ENCODE data around the gene PDCD1. TPM values are rescaled to one million over a fixed set of nuclear protein-coding genes. Genes with fewer than 3 reads are reported as not detected.

The PDCD1 gene
- polyA plus RNA-seq, 1 donor = 0.31 TPM

DNA sequence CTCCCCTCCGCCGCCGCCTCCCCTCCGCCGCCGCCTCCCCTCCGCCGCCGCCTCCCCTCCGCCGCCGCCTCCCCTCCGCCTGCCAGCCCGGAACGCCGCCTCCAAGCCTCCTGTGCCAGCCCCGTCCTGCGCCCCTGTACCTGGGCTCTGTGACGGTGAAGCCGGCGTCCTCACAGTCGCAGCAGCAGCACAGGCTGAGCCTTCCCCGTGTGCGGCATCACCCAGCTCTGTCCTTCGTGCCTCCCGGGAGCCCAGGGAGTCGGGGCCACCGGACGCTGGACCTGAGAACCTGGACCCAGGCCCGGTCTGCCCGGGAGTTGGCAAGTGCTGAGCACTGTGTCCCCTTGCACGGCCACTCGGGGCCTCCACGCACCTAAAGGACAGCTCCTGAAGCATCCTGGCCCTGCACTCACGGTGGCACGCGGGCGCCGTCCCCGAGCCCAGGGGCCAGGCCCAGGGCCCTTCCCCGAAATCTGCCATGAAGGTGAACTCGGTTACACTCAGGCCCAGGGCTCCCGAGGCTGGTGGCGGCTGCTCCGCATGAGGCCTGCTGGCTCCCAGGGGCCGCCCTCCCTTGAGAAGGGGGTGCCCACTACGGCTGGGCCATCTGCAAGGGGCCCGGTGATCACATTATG is 43.8 kb upstream of the PDCD1 start:
- H3K9me3 ChIP-seq (ENCODE audit: control insufficient read depth, low read depth, low read length) = peaks cover 6% of the 10 kb centered on the region
- no peak overlapping the region for H3K27ac ChIP-seq (ENCODE audit: low read length)
- DNase-seq = no peak
- H3K27me3 ChIP-seq (ENCODE audit: control insufficient read depth, insufficient read depth, low read length) = peaks cover 12% of the 10 kb centered on the region
- no peak overlapping the region for H3K4me3 ChIP-seq (ENCODE audit: low read length)
- H3K36me3 ChIP-seq (ENCODE audit: control insufficient read depth, insufficient read depth, low read length) = no peaks in the 10 kb centered on the region
- WGBS (ENCODE audit: insufficient coverage, low lambda C conversion rate) = no CpG with 5 or more reads among the region's 48 CpGs
- H3K4me1 ChIP-seq (ENCODE audit: control insufficient read depth, insufficient read depth, low read length) = no peaks in the 10 kb centered on the region

DNA sequence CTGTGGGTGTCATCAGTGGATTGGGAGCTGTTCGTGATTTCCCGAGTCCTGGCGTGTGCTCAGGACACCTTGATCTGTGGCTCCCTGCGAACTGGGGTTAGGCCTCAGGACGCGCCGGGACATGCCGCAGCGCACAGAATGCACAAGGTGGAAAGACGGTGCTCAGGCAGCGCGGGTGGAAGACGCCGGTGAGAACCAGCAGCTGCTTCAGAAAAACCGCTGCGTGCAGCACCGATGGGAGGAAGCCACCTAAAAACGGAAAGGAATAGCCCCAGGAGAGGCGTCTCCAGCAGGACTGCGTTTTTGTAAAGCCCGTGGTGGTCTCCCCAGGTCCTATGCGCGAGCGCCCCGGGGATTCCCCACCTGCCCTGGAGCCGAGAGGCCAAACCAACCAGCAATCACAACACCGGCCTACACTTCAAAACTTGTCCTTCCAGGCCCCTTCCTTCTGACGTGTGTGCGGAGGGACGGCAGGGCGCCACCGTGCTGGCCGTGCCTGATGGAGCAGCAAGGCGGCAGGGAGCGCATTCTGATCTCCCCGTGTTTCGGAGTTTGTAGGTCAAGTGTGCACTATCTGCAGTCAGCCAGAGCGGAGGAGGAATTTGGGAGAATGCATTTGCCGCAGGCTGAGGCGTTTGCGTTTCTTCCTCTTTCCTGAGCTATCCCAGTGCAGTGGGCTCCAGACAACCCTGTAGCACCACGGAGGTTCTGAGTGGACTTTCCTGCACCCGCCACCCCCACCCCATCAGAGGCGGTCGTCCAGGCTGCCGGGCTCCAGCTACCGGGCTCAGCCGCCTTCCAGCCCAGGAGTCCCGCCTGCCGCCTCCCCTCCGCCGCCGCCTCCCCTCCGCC is 43.0 kb upstream of the PDCD1 start:
- H3K4me3 ChIP-seq (ENCODE audit: low read length) = peak overlapping the region; percentile 21
- no peak overlapping the region for H3K27ac ChIP-seq (ENCODE audit: low read length)
- WGBS (ENCODE audit: insufficient coverage, low lambda C conversion rate) = no CpG with 5 or more reads among the region's 54 CpGs

GRCh38 chr2:241901018-241901380 is 42.3 kb upstream of the PDCD1 start:
- peaks cover 12% of the 10 kb centered on the region for H3K27me3 ChIP-seq (ENCODE audit: control insufficient read depth, insufficient read depth, low read length)
- WGBS (ENCODE audit: insufficient coverage, low lambda C conversion rate) = 100% methylated on average over 2 of the region's 21 CpGs
- no peak overlapping the region for H3K4me3 ChIP-seq (ENCODE audit: low read length)
- H3K27ac ChIP-seq (ENCODE audit: low read length) = no peak overlapping the region
- no peak for DNase-seq
- H3K36me3 ChIP-seq (ENCODE audit: control insufficient read depth, insufficient read depth, low read length) = no peaks in the 10 kb centered on the region
- no peaks in the 10 kb centered on the region for H3K4me1 ChIP-seq (ENCODE audit: control insufficient read depth, insufficient read depth, low read length)
- H3K9me3 ChIP-seq (ENCODE audit: control insufficient read depth, low read depth, low read length) = peaks cover 6% of the 10 kb centered on the region

More for the DNA sequence above, 43.0 kb upstream of the PDCD1 start:
- no peaks in the 10 kb centered on the region for H3K36me3 ChIP-seq (ENCODE audit: control insufficient read depth, insufficient read depth, low read length)
- peaks cover 12% of the 10 kb centered on the region for H3K27me3 ChIP-seq (ENCODE audit: control insufficient read depth, insufficient read depth, low read length)
- H3K4me1 ChIP-seq (ENCODE audit: control insufficient read depth, insufficient read depth, low read length) = no peaks in the 10 kb centered on the region
- DNase-seq = peak in 1 of 2 donors; percentile 48
- peaks cover 6% of the 10 kb centered on the region for H3K9me3 ChIP-seq (ENCODE audit: control insufficient read depth, low read depth, low read length)

DNA sequence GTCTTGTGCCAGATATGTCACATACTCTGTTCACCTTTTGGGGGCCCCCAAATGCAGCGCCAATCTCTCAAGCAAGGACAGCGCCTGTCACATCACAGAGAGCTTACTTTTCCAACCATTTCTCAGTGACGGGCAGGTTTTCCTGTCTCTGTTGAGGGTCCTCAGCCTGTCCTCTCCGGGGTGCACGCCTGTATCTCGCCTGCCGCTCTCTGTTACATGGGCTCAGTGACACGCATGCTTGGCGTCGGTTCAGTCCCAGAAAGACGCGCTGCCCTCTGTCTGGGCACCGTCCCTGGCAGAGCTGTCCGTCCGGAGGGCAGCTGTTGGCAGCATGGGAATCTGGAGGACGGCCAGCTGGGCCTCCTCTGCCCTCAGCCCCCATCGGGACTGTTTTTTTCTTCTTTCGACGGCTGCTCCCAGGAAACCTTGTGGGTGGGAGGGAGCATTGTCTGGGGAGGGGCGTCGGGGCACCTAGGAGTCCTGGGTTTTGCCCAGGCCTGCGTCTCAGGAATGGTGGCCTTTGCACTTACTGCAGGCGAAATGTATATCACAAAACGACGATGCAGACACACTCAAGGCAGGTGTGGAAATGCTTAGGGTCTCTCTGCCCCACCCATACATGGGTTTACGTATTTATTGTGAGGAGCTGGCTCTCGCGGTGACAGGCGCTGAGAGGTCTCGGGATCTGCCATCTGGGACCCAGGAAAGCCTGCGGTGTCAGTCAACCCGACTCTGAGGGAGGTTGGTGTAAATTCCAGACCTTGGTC is 41.7 kb upstream of the PDCD1 start:
- H3K9me3 ChIP-seq (ENCODE audit: control insufficient read depth, low read depth, low read length) = peaks cover 6% of the 10 kb centered on the region
- H3K4me1 ChIP-seq (ENCODE audit: control insufficient read depth, insufficient read depth, low read length) = no peaks in the 10 kb centered on the region
- H3K36me3 ChIP-seq (ENCODE audit: control insufficient read depth, insufficient read depth, low read length) = no peaks in the 10 kb centered on the region
- DNase-seq = no peak
- no peak overlapping the region for H3K4me3 ChIP-seq (ENCODE audit: low read length)
- WGBS (ENCODE audit: insufficient coverage, low lambda C conversion rate) = no CpG with 5 or more reads among the region's 32 CpGs
- no peak overlapping the region for H3K27ac ChIP-seq (ENCODE audit: low read length)
- peaks cover 12% of the 10 kb centered on the region for H3K27me3 ChIP-seq (ENCODE audit: control insufficient read depth, insufficient read depth, low read length)

- Histone ChIP-seq H3K9me3 (ENCODE audit: control insufficient read depth, low read depth, low read length) (peaks cover 4% of the 10 kb centered on the region), H3K4me3 (ENCODE audit: low read length) (no peak overlapping the region), H3K27me3 (ENCODE audit: control insufficient read depth, insufficient read depth, low read length) (peaks cover 12% of the 10 kb centered on the region), H3K4me1 (ENCODE audit: control insufficient read depth, insufficient read depth, low read length) (no peaks in the 10 kb centered on the region), H3K36me3 (ENCODE audit: control insufficient read depth, insufficient read depth, low read length) (no peaks in the 10 kb centered on the region), H3K27ac (ENCODE audit: low read length) (no peak overlapping the region)
- WGBS (ENCODE audit: insufficient coverage, low lambda C conversion rate) = no CpG with 5 or more reads among the region's 30 CpGs
- DNase-seq = no peak
Observed at GRCh38 chr2:241898463-241899270, 40.0 kb upstream of the PDCD1 start.

DNA sequence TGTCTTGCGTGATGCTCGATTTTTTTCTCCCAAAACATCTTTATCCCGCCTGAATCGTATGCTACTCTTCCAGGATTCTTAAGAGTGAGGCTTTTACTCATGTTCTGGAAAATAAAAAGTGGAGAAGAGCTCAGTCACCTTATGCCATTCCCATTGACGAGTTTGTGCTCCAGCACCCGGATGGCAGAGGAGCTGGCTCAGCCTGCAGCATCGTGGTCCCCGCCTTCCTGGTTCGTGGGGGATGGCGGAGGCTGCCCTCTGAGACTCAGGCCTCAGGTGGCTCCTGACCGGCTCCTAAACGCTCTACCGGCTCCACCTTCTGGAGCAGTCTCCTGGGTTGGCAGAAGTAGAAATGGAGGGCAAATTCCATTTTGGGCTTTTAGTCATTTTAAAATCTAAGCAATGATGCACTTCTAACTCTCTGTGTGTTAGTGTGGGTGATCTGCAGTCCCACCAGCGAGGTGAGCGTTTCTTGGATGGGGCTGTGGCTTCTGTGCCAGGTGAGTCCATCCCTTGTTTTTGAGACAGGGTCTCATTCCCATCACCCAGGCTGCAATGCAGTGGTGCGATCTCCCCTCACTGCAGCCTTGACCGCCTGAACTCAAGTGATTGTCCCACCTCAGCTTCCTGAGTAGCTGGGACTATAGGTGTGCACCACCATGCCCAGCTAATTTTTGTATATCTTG is 38.7 kb upstream of the PDCD1 start:
- Histone ChIP-seq H3K9me3 (ENCODE audit: control insufficient read depth, low read depth, low read length) (peaks cover under 1% of the 10 kb centered on the region), H3K36me3 (ENCODE audit: control insufficient read depth, insufficient read depth, low read length) (no peaks in the 10 kb centered on the region), H3K27ac (ENCODE audit: low read length) (no peak overlapping the region), H3K4me1 (ENCODE audit: control insufficient read depth, insufficient read depth, low read length) (no peaks in the 10 kb centered on the region), H3K4me3 (ENCODE audit: low read length) (no peak overlapping the region), H3K27me3 (ENCODE audit: control insufficient read depth, insufficient read depth, low read length) (peaks cover 7% of the 10 kb centered on the region)
- WGBS (ENCODE audit: insufficient coverage, low lambda C conversion rate) = 40% methylated on average over 1 of the region's 17 CpGs
- no peak for DNase-seq

DNA sequence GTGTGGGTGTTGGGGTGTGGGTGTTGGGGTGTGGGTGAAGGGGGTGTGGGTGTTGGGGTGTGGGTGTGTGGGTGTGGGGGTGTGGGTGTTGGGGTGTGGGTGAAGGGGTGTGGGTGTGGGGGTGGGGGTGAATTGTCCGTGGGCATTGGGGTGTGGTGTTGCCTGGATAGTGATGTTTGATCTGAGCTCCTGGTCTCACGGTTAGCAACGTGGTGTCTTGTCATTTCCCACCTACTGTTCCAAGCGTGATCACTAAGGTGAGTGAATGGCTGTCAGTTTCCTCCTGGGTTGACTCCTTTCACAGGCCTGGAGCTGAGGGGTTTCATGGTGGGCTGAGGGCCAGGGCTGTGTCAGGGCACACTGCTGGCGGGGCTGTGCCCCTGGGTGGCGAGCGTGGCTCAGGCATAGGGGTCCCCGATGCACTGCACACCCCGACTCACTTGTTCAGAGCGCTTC is 38.1 kb upstream of the PDCD1 start:
- no peak overlapping the region for H3K27ac ChIP-seq (ENCODE audit: low read length)
- peaks cover 4% of the 10 kb centered on the region for H3K27me3 ChIP-seq (ENCODE audit: control insufficient read depth, insufficient read depth, low read length)
- H3K36me3 ChIP-seq (ENCODE audit: control insufficient read depth, insufficient read depth, low read length) = no peaks in the 10 kb centered on the region
- DNase-seq = no peak
- H3K9me3 ChIP-seq (ENCODE audit: control insufficient read depth, low read depth, low read length) = no peaks in the 10 kb centered on the region
- H3K4me1 ChIP-seq (ENCODE audit: control insufficient read depth, insufficient read depth, low read length) = no peaks in the 10 kb centered on the region
- no peak overlapping the region for H3K4me3 ChIP-seq (ENCODE audit: low read length)
- WGBS (ENCODE audit: insufficient coverage, low lambda C conversion rate) = no CpG with 5 or more reads among the region's 10 CpGs

DNA sequence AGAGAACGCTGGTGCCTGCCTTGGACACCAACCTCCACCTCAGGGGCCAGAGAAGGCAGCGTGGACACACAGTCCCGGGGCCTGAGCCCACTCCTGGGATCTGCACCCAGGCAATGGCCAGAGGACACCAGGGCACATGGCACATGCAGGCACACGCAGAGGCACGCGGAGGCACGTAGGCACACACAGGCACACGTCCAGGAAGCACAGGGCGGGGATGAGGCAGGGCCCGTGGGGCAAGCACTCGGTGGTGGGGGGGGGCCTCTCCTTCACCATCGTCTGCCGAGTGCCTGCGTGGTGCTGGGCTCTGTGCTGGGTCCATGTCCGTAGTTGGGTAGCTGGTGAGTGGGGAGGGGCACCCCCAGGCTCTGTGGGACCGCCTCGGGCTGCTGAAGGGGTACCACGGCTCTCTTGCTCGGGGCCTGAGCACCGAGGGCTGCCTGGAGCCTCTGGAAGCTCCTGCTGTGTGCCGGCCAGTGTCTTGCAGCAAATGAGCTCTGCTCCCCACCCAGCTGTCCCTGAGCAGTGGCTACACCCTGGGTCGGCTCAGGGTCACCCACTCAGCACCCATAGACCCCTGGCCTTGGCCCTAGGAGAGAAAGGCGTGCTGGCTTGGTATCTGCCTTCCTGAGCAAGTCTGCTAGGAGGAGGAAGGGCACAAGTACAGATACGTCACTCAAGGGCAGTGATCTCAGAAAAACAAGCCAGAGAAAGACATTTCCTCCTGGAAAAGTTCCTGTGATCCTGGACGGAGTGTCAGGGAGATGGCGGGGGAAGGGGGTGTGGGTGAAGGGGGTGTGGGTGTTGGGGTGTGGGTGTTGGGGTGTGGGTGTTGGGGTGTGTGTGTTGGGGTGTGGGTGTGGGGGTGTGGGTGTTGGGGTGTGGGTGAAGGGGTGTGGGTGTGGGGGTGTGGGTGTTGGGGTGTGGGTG is 37.3 kb upstream of the PDCD1 start:
- H3K27me3 ChIP-seq (ENCODE audit: control insufficient read depth, insufficient read depth, low read length) = no peaks in the 10 kb centered on the region
- H3K9me3 ChIP-seq (ENCODE audit: control insufficient read depth, low read depth, low read length) = no peaks in the 10 kb centered on the region
- no CpG with 5 or more reads among the region's 26 CpGs for WGBS (ENCODE audit: insufficient coverage, low lambda C conversion rate)
- peak in 1 of 2 donors; percentile 41 for DNase-seq
- H3K4me1 ChIP-seq (ENCODE audit: control insufficient read depth, insufficient read depth, low read length) = no peaks in the 10 kb centered on the region
- H3K4me3 ChIP-seq (ENCODE audit: low read length) = no peak overlapping the region
- no peaks in the 10 kb centered on the region for H3K36me3 ChIP-seq (ENCODE audit: control insufficient read depth, insufficient read depth, low read length)
- no peak overlapping the region for H3K27ac ChIP-seq (ENCODE audit: low read length)

- H3K4me1 ChIP-seq (ENCODE audit: control insufficient read depth, insufficient read depth, low read length) = no peaks in the 10 kb centered on the region
- no peak overlapping the region for H3K4me3 ChIP-seq (ENCODE audit: low read length)
- no peaks in the 10 kb centered on the region for H3K36me3 ChIP-seq (ENCODE audit: control insufficient read depth, insufficient read depth, low read length)
- DNase-seq = no peak
- no peaks in the 10 kb centered on the region for H3K9me3 ChIP-seq (ENCODE audit: control insufficient read depth, low read depth, low read length)
- no peaks in the 10 kb centered on the region for H3K27me3 ChIP-seq (ENCODE audit: control insufficient read depth, insufficient read depth, low read length)
- no peak overlapping the region for H3K27ac ChIP-seq (ENCODE audit: low read length)
- no CpG with 5 or more reads among the region's 11 CpGs for WGBS (ENCODE audit: insufficient coverage, low lambda C conversion rate)
Observed at GRCh38 chr2:241895427-241895711, 36.7 kb upstream of the PDCD1 start.

Measured in large intestine (tissue), 3 donors.